ENCODE data around the gene ASB3. TPM values are rescaled to one million over a fixed set of nuclear protein-coding genes. Genes with fewer than 3 reads are reported as not detected.

ASB3 gene
- total and polyA plus RNA-seq, 4 donors = 2.7 to 13.6 (median 8.7) TPM

GRCh38 chr2:53652131-53652530 lies 134.6 kb downstream of the ASB3 start:
- Histone ChIP-seq H3K9me3 (ENCODE audit: control insufficient read depth in 4 of 4, low read length in 3 of 4) (no peaks in the 10 kb centered on the region), H3K36me3 (ENCODE audit: control insufficient read depth in 4 of 4, insufficient read depth in 3 of 4, low read depth in 1 of 4, low read length in 3 of 4) (no peaks in the 10 kb centered on the region), H3K27me3 (ENCODE audit: control insufficient read depth in 4 of 4, insufficient read depth in 4 of 4, low read length in 3 of 4) (no peaks in the 10 kb centered on the region), H3K4me1 (ENCODE audit: control insufficient read depth in 4 of 4, insufficient read depth in 4 of 4, low read length in 3 of 4) (no peaks in the 10 kb centered on the region), H3K4me3 (ENCODE audit: low read depth in 1 of 3, low read length in 3 of 3) (no peak overlapping the region), H3K9ac (ENCODE audit: low read depth in 1 of 2, low read length in 2 of 2) (no peak overlapping the region), H3K27ac (ENCODE audit: low read depth in 1 of 2, low read length in 2 of 2) (no peak overlapping the region)
- TF ChIP-seq SP1 (IDR thresholded peaks at IDR 0.05) = no peak
- TF ChIP-seq CTCF (IDR thresholded peaks at IDR 0.05; ENCODE audit: low read depth, low read length, missing input control) = no peak
- no peak for TF ChIP-seq FOXA2 (IDR thresholded peaks at IDR 0.05)
- TF ChIP-seq YY1 (IDR thresholded peaks at IDR 0.05) = no peak
- TF ChIP-seq JUND (IDR thresholded peaks at IDR 0.05) = no peak
- TF ChIP-seq HNF4A (conservative IDR thresholded peaks at IDR 0.05) = no peak
- TF ChIP-seq ZBTB33 (IDR thresholded peaks at IDR 0.05) = no peak
- DNase-seq (ENCODE audit: low spot score) = no peak
- WGBS = 97% methylated on average over 2 of the region's 2 CpGs

DNA sequence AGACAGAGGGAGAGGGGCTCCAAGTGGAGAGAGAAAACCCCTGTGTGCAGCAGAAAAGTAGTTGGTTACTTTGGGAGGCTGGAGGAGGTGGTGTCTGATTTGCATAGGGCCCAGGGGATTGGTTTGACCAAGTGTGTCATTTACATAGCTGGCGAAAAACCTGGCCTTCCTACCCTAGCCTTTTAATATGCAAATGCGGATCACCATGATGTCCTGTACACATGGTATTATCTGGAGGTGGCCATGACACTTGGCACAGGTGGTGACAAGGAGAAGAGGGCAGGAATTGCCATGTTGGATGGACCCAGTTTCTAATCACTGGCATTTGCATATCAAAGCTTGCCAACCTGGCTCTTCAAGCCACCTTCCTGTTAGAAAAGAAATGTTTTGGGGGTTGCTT lies 140.0 kb downstream of the ASB3 start:
- Histone ChIP-seq H3K27ac (ENCODE audit: low read depth in 1 of 2, low read length in 2 of 2) (no peak overlapping the region), H3K36me3 (ENCODE audit: control insufficient read depth in 4 of 4, insufficient read depth in 3 of 4, low read depth in 1 of 4, low read length in 3 of 4) (no peaks in the 10 kb centered on the region), H3K27me3 (ENCODE audit: control insufficient read depth in 4 of 4, insufficient read depth in 4 of 4, low read length in 3 of 4) (no peaks in the 10 kb centered on the region), H3K9ac (ENCODE audit: low read depth in 1 of 2, low read length in 2 of 2) (no peak overlapping the region), H3K9me3 (ENCODE audit: control insufficient read depth in 4 of 4, low read length in 3 of 4) (no peaks in the 10 kb centered on the region), H3K4me1 (ENCODE audit: control insufficient read depth in 4 of 4, insufficient read depth in 4 of 4, low read length in 3 of 4) (no peaks in the 10 kb centered on the region), H3K4me3 (ENCODE audit: low read depth in 1 of 3, low read length in 3 of 3) (no peak overlapping the region)
- WGBS = 95% methylated on average over 2 of the region's 2 CpGs
- DNase-seq (ENCODE audit: low spot score) = no peak
- TF ChIP-seq TAF1 (conservative IDR thresholded peaks at IDR 0.05) = no peak
- TF ChIP-seq HNF4G (IDR thresholded peaks at IDR 0.05) = no peak
- TF ChIP-seq EGR1 (IDR thresholded peaks at IDR 0.05; ENCODE audit: low read depth in 2 of 2) = no peak
- no peak for TF ChIP-seq SP1 (IDR thresholded peaks at IDR 0.05)
- TF ChIP-seq, protein P1, sequence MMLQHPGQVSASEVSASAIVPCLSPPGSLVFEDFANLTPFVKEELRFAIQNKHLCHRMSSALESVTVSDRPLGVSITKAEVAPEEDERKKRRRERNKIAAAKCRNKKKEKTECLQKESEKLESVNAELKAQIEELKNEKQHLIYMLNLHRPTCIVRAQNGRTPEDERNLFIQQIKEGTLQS (IDR thresholded peaks at IDR 0.05) = no peak
- TF ChIP-seq HNF4A (conservative IDR thresholded peaks at IDR 0.05) = no peak
- TF ChIP-seq YY1 (IDR thresholded peaks at IDR 0.05) = no peak
- no peak for TF ChIP-seq RXRA (IDR thresholded peaks at IDR 0.05)
- no peak for TF ChIP-seq CTCF (IDR thresholded peaks at IDR 0.05; ENCODE audit: low read depth, low read length, missing input control)
- TF ChIP-seq NR2F2 (IDR thresholded peaks at IDR 0.05) = no peak
- TF ChIP-seq, protein P2, sequence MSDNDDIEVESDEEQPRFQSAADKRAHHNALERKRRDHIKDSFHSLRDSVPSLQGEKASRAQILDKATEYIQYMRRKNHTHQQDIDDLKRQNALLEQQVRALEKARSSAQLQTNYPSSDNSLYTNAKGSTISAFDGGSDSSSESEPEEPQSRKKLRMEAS (IDR thresholded peaks at IDR 0.05) = no peak
- no peak for TF ChIP-seq GABPA (IDR thresholded peaks at IDR 0.05 in 1 of 2, conservative IDR thresholded peaks at IDR 0.05 in 1 of 2)
